GM21786 (cell line): ENCODE data around the gene MAD1L1.

ENCODE experiments used
- ATAC-seq: cut with Tn5 transposase; IDR thresholded peaks from one replicate; pipeline ENCODE4 v1.9.1; 2021; ENCODE audit not compliant: unreplicated experiment

MAD1L1 gene

DNA sequence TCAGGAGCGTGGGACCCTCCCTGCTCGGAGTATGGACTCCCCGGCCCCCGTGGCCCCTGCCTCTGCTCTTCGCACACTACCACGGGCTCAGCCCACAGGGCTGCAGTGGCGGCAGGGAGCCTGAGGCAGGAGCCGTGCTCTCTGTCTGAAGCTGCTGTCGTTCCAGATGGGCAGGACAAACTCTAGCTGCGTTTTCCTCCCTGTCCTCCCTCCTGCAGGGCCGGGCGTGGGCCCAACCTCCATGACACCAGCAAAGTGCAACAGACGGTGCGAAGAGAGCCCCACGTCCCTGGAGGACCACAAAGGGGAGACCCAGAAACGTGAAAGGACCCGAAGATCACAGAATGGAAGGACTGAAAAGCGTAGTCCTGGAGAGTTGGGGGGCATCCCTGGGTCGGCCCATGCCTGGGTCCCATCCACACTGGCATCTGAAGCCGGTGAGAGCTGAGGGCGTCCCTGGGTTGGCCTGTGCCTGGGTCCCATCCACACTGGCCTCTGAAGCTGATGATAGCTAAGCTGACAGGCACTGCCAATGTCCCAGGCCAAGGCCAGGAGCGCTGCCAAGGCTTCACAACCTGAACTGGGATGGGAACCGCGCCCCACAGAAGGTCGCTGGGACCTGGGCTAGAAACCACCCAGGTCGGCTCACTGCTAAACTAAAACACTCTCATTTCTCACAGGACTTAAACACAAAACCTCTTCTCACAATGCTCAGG, 267.0 kb downstream of the MAD1L1 start:
- ATAC-seq = no peak

DNA sequence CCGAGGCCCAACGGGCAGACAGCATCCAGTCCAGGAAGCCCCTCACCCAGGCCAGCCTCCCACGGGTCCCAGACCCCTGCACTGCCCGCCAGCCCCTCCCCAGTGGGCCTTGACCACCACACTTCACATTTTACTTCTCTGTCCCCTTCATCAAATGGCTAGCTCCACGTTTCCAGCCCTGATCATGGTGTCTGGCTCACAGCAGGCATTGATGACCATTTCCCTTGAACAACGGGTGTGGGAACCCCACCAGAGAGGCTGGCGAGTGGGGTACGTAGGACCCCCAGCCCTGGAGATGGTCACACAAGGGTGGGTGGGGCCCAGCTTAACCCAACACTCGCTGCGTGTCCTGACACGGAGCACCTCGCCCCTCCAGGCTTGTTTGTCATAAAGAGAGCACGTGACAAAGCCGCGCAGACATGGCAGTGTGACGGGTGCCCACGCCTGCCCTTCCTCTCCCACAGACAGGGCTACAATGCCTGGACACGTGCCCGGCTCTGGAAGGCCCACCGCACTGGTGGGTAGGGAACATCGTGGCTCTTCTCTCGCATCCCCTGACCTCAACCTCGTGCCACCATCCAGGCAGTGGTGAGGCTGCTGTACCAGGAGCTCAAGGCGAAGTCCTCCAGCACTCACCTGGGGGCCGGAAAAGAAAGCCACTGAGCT, 267.7 kb downstream of the MAD1L1 start:
- no peak for ATAC-seq

DNA sequence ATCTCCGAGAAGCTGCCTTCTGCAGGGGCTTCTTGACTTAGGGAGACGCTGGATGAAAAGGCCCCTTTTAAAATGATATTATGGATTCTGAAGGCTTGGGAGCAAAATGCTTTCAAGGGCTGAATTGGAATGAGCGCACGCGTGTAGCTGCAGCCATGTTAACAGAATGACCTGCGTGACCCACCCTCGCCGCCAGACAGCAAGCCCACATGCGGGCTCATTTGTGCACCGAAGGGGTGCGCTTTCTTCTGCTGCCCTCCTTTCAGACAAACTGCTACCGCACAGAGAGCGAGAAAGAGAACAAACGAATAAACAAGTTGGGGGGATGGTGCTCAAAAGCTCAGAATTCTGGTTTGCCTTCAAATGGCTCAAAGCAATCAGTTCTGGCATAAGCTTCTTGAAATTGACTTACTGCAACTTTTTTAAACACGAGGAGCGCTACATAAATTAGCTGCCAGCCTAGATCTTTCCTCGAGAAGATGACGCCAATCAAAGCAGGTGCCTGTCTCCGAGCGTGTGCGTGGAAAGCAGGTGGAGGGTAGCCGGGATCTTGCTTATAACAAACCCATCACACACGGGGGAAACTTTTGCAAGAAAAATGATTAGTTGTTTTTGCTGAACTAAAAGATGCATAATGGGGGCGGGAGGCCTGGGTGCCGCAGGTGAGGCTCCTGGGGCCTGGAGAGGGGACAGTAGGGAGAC, 268.4 kb downstream of the MAD1L1 start:
- ATAC-seq = no peak

DNA sequence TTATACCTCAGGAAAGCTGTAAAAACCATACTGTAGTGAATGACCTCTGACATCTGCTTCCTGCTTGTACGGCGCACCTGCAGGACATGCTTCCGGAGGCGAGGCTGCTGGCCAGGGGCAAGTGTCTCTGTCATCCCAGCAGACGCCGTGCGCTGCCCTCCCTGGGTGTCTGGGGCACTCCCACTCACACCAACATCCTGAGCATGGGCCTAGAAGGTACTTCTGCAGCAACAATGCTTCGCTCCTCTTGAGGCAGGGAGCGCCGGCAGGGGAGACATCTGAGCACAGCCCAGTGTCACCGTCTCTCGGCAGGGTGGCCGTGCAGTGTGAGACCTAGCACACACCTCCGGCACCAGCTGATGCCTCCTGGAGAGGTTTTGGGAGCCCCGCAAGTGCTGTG, 269.2 kb downstream of the MAD1L1 start:
- no peak for ATAC-seq

DNA sequence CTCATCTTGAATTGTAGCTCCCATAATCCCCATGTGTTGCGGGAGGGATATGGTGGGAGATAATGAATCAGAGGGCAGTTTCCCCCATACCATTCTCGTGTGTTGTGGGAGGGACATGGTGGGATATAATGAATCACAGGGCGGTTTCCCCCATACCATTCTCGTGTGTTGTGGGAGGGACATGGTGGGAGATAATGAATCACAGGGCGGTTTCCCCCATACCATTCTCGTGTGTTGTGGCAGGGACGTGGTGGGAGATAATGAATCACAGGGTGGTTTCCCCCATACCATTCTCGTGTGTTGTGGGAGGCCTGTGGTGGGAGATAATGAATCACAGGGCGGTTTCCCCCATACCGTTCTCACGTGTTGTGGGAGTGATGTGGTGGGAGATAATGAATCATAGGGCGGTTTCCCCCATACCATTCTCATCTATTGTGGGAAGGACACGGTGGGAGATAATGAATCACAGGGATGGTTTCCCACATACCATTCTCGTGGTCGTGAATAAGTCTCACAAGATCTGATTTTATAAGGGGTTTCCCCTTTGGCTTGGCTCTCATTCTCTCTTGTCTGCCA, 271.0 kb downstream of the MAD1L1 start:
- no peak for ATAC-seq

DNA sequence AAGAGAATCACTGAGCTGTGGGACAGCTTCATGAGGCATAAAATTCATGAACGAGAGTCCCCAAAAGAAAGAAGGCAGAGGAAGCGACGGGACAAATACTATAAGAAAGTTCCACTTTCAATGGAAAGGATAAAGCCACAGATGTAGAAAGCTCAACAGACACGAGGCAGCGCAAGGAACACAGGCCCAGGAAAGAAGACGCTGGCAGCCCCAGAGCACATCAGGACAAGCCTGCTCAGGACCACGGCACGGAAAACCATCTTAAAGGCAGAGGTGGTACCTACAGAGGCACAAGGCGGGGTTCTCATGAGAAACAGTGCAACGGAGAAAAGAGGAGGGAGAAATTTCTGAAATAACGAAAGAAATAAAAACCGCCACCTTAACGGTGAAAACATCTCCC, 273.4 kb downstream of the MAD1L1 start:
- no peak for ATAC-seq

DNA sequence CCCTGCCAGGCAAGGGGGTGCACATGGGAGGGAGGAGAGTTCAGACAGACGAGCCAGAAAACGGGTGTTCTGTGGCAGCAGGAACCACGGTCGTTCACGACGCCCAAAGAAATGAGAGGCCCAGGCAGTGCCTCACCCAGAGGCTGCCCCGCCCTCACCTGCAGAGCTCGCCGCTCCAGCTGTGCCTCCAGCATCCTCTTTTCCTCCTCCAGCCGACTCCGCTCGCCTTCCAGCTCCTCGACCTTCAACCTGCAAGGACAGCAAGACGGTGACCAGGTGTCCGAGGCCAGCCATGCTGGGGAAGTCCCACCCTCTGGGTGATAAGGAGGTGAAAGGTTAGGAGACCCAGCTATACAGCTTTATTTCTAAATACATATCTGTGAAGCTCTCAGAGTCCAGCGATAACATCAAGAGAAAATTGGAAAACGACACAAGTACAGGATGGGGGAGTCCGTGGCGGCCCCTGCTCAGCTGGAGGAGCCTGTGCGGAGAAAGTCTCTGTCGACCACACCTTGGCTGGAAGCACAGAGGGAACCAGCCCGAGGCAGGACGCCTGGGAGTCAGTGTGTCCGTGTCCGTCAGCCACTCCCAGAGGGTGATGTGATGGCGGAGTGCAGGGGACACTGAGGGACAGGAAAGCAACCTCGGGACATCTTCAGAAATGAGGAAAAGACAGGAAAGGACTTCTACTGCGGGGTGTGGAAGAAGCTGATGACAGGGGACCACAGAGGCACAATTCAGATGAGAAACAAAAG, 275.1 kb downstream of the MAD1L1 start:
- no peak for ATAC-seq

DNA sequence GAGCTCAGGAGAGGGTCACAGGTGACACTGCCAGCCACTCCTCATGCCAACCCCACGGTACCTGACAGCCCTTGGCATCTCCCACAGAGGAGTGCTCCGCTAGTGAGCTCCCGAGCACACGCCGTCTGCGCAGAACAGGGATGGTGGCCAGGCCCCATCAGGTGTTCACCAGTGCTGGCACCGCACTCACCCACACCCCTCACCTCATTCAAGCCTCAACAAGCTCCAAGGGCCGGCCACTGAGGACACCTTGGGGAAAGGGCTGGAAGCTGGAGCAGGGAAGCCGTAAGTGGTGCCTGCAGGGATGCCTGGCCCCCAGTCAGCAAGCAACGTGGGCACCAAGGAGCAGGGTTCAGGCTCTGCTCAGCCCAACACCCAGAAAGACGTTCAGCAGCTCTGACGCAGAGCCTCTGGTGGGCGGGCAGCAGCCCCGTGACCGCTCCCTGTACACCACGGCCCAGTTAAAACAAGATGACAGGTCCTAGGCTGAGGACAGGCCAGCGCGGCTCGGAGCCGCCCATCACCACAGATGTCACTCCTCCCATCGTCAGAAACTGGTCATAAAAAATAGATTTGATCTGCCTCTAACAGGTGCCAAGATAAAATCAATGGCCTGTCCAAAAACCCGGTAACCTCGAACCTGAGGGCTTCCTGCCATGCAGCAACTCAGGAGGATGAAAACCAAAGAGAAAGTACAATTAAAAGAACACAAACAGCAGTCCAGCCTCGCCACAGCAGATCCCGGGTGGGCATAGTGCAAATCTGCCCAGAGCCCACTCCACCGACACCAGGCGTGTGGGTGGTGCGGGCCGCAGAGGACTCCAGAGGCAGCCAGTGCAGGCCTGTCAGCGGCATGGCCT, 275.9 kb downstream of the MAD1L1 start:
- ATAC-seq = no peak

DNA sequence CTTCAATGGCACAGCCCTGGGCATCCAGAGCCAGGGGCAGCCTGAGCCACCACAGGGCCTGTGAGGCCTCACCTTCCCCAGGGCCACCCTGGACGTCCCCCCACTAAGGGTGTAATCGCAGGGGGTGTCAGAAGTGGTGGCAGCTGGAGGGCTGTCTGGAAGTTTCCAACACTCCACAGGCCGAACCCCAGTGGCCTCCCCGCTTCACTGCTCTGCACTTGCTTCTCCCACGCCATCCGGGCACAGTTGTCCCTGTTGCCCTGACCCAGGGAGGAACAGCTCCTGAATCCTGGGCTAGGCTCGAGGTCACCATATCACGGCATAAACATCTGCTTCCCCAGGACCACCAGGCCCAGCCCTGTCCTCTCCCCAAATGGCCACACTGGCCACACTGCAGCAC, 276.6 kb downstream of the MAD1L1 start:
- ATAC-seq = no peak

DNA sequence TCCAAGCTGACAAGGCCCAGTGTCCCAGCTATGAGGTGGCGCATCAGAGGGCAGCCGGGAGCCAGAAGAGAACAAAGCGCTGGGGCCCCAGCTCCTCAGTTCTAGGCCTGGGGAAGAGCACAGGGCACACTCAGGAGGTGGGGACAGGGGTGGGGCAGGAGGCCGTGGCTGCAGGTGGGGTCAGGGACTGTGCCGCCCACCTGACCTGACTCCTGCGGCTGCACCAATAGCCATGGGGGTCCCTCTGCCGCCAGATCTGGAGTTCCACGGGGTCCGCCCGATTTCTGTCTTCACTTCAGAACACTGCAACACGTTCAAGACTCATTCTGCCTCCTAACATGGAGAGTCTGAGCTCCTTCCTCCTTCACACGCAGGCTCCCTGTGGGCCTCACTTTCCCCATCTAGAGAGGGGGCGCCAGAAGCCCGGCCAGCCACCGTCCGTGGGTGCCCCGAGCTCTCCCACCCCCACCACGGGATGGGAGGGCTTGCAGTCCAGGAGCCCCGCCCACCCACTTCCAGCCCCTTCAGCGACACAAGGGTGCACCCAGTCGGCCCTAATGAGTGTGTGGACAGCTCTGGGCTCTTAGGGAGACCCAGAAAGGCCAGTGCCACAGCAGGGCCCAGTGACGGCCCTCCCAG, 278.3 kb downstream of the MAD1L1 start:
- ATAC-seq = no peak

DNA sequence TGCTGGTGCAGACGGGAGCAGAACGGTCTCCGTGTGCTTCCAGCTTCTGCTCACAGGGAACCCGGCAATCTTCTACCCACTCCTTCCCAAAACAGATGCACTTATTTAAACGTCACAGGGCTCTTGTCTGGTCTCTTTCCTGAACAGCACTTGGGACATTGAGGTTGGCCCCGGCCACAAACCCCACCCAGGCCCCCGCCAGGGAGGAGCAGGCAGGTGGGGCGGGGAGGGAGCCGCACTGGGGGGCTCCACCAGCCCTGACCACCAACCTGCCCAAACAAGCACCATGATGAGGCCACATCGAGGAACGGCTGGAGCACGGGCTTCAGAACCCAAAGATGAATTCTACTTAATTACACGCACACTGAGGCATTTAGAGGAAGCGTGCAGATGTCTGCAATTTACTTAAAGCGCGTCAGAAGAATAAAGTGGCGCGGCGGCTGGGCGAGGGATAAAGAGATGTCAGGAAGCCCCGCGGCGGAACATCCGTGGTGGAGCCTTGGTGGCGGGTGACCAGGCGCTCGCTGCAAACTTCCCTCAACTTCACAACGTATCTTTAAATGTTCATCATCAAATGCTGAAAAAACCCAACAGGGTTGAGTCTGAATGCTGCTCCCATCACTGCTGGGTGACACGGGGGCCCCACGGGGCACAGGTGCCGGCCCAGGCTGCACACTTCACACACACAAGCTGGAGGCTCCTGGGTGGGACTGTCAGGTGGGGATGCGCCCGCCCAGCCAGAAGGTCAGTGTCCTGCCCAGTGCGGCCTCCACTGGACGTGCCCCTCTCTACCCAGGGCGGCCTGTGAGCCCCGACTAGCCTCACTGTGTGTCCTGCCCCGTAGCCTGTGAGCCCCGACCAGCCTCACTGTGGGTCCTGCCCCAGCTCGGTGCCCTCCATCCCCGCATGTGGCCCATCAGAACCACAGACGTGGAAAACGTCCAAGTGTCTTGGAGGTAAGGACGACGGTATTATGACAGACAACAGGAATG, 279.2 kb downstream of the MAD1L1 start:
- no peak for ATAC-seq

DNA sequence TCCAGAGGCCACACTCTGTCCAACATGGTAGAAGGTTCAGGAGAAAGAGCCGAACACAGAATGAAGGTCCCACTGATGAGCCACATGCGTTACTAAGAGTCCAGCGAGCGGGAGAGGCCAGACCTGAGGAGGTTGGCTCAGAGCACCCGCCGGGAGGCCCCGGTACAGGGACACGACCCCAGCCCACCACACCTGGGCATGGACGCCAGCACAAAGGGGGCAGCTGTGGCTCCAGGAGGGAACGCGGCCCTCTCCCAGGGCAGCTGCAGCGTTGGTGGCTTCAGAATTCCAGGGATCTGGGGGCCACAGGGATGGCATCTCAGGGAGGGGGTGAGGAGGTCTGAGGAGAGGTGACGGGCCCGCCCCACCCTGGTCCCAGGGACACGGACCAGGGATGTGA, 280.0 kb downstream of the MAD1L1 start:
- ATAC-seq = no peak

DNA sequence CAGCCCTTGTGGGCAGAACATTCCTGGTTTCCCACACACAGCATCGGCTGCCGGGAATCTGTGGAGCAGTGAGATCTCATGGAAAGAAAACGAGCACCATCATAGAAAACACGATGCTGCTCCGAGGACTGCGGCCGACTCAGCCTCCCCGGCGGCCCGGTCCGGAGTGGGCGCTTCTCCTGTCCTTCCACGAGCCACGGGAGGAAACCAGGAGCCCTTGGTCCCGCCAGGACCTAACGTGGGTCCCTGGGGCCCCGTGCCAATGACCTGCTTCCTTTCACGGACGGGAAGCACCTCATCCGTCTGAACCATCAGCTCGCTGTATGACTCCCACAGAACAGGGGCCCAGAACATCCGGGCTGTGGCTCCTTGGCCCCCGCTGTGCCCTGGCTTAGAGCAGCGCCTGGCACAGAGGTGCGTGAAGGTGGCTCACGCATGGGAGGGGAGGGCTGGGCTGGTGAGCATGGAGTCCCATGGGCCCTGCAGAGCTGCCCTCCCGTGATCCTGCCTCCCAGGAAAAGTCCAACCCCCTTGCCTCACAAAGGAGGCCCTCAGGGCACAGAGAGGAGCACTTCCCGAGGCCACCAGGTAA, 280.5 kb downstream of the MAD1L1 start:
- no peak for ATAC-seq

DNA sequence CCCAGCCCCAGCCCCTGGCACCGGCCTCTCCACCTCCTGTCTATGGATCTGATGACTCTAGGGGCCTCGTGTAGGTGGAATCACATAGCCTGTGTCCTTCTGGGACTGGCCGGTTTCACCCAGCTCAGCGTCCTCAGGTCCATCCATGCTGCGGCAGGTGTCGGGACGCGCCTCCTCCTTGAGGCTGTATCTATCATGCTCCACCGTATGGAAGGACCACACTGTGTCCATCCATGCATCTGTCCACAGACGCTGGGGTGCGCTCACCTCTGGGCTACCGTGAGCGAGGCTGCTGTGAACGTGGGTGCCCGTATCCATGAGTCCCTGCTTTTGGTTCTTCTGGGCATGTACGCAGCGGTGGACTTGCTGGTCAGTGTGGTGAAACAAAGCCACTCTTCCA, 281.1 kb downstream of the MAD1L1 start:
- no peak for ATAC-seq

DNA sequence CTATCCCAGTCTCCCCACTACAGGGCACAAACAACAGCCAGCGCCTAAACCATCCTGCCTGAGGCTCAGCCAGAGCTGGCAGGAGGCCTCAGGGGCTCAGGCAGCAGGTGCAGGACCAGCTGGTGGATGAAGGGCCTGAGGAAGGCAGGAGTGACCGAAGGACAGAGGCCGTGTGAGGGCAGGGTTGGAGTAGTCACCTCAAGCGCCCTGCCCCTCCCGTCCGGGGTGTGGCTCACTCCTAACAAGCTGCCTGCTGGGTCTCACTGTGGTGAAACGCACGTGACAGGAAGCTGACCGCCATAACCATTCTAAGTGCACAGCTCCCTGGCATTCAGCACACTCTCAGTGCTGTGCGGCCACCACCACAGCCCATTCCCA, 281.6 kb downstream of the MAD1L1 start:
- ATAC-seq = no peak

DNA sequence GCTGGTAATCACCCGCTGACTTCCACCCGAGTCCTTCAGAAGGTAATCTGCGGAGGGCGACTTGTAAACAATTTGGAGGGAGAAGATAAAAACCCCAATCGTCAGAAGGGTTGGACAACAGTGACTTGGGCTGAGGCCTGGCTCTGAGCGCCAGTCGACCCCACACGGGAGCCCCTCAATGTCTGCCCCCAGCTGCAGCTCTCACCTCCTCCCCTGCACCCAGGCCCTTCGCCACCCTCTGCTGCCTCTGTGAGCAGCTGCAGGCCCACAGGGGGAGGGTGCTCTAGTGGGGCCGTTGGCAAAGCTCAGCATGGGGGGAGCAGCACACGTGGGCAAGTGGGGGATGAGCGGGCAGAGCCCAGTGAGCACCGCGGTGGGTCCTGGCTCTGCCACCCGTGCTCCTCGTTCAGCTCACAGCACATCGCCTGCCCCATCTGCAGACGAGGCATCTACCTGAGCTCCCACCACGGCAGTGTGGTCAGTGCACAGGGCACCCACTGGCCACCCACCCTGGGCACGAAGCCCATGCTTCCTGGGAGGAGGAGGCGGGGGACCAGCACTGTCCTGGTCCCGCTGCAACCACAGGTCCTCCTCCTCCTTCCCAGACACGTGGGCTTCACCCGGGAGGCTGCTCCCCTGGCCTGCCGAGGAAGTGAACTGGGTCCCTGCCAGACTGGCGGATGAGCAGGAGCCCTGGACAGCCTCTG, 282.1 kb downstream of the MAD1L1 start:
- no peak for ATAC-seq

DNA sequence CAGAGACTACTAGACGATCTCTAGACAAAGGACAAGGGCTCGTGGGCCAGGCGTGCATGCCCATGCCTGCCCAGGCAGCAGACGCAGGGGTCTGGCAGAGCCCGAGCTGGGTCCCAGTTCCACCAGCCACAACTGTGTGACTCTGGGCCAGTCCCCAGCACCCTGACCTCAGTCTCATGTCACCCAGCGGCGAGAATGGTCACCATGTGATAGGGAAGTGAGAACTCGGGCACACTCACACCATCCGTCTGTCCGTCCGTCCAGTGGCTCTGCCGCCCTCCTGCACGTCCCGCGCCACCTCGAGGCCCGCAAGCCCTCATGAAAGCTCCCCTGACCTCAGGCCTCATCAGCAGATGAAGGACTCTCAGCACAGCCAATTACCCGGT, 282.7 kb downstream of the MAD1L1 start:
- ATAC-seq = no peak

DNA sequence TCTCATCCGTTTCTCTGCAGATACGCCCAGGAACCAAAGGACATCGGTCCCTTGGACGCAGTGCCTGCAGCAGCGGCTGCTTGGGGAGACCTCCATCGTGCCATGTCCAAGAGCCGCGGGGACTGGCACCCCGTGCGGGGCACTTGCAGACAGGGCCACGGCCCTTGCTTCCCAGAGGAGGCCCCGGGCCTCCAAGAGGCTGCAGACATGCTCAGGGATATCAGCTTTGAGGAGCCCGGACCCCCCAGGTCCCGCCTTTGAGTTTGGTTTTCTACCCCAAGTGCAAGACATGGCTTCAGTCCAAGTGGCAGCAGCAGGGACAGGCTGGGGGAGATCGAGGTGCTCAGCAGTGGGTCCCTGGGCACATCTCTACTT, 283.1 kb downstream of the MAD1L1 start:
- no peak for ATAC-seq
